Cerebellar nuclear complex (tissue), 1 donor: ENCODE measurements around the gene VDAC1.
A peak's percentile ranks its signal among the peaks of the same experiment; 100 is the strongest.

Experiments
- DNase-seq, 2 experiments: peaks; one replicate each; lab custom pipeline; 2025; lab: John Stamatoyannopoulos, UW

Gene VDAC1

GRCh38 chr5:133926489-133927299 lies 78.1 kb downstream of the VDAC1 start:
- no peak for DNase-seq

GRCh38 chr5:133925866-133926488 lies 78.8 kb downstream of the VDAC1 start:
- DNase-seq = no peak

- DNase-seq = no peak
Observed at GRCh38 chr5:133925269-133925668, 79.5 kb downstream of the VDAC1 start.

- DNase-seq = peak in 1 of 2 experiments; percentile 38
Observed at GRCh38 chr5:133924221-133924920, 80.4 kb downstream of the VDAC1 start.

GRCh38 chr5:133921979-133922378 lies 82.8 kb downstream of the VDAC1 start:
- DNase-seq = peak; percentile 29 to 82
